HepG2 (cell line): Measurements from ENCODE around the gene FBN3. TPM values are rescaled to one million over a fixed set of nuclear protein-coding genes. Genes with fewer than 3 reads are reported as not detected.

Source experiments
- ATAC-seq: fragments of 200-7000 bp; cut with Tn5 transposase; 3 replicates; pipeline ENCODE4 v1.9.1; 2020; ENCODE audit warnings: mild to moderate bottlenecking, moderate library complexity
- BruUV-seq: library from RNA; stranded (reverse); fragments of 400-500 nt; replicated peaks from 2 replicates; lab custom pipeline; 2021; lab: Mats Ljungman, UMichigan
- CTCF ChIA-PET: fragments of 300-600 bp; formaldehyde crosslinking; extraction: SDS; loops from one replicate; lab custom pipeline; 2021; ENCODE audit warnings: low total read pairs, inconsistent platforms, low intra/inter-chr PET ratio; lab: Yijun Ruan, JAX
- POLR2A ChIA-PET: fragments of 350-600 bp; sonication (Branson Sonifier 250); formaldehyde crosslinking; loops from one replicate; lab custom pipeline; 2020; ENCODE audit warnings: antibody characterized with exemption, inconsistent platforms; lab: Yijun Ruan, JAX
- DNase-seq: peaks from one replicate; pipeline ENCODE4 v3.0.0-alpha.2; 2015; ENCODE audit warnings: low spot score
- FAIRE-seq: peaks from 3 replicates; lab custom pipeline; 2011; peaks lifted over from hg19 to GRCh38; lab: Jason Lieb, UNC
- H2AFZ ChIP-seq: one replicate; pipeline ENCODE4 v1.6.1; 2011; ENCODE audit warnings: low read length, inconsistent platforms
- H3K27ac ChIP-seq: fragments of 300-600 bp; 3 replicates; pipeline ENCODE4 v1.8.0; 2011; ENCODE audit warnings: mixed run types, mild to moderate bottlenecking, mixed read lengths, low read length, inconsistent platforms; ENCODE audit not compliant: insufficient read depth; ENCODE audit errors: extremely low read length
- H3K27me3 ChIP-seq, 2 experiments: fragments of 200-600 bp in 1 of 2; 2 replicates in 1 of 2; 3 replicates in 1 of 2; pipeline versions ENCODE4 v1.6.0 to v1.8.0; 2011; ENCODE audit warnings: low read length in 2 of 2, mild to moderate bottlenecking in 2 of 2, moderate library complexity in 2 of 2, inconsistent platforms in 1 of 2; ENCODE audit not compliant: insufficient read depth in 2 of 2, control insufficient read depth in 1 of 2
- H3K36me3 ChIP-seq, 2 experiments: fragments of 200-600 bp in 1 of 2; replicated peaks in 1 of 2; 2 replicates in 1 of 2; 3 replicates in 1 of 2; pipeline versions ENCODE4 v1.5.1 to v1.8.0; 2011; ENCODE audit warnings: low read length in 2 of 2, inconsistent platforms in 1 of 2; ENCODE audit not compliant: insufficient read depth in 2 of 2, control insufficient read depth in 1 of 2
- H3K4me1 ChIP-seq: 2 replicates; pipeline ENCODE4 v1.5.1; 2012; ENCODE audit warnings: low read length, inconsistent platforms; ENCODE audit not compliant: insufficient read depth
- H3K4me2 ChIP-seq: 2 replicates; pipeline ENCODE4 v1.6.0; 2011; ENCODE audit warnings: low read depth, low read length, inconsistent platforms
- H3K4me3 ChIP-seq, 3 experiments: fragments of 200-600 bp in 1 of 3; sonication (generic), shearing (Covaris generic) in 1 of 3; replicated peaks in 1 of 3; 2 replicates each; pipeline ENCODE4 v1.5.1; 2011 to 2016; ENCODE audit warnings: low read length in 3 of 3, inconsistent platforms in 2 of 3, low read depth in 2 of 3, mild to moderate bottlenecking in 2 of 3, control low read depth in 1 of 3, mixed read lengths in 1 of 3; ENCODE audit not compliant: insufficient read depth in 1 of 3
- H3K79me2 ChIP-seq: one replicate; pipeline ENCODE4 v1.6.1; 2011; ENCODE audit warnings: low read length, inconsistent platforms; ENCODE audit not compliant: insufficient read depth
- H3K9ac ChIP-seq: 2 replicates; pipeline ENCODE4 v1.6.0; 2011; ENCODE audit warnings: mild to moderate bottlenecking, low read depth, low read length, inconsistent platforms; ENCODE audit not compliant: insufficient read depth
- H3K9me3 ChIP-seq: 2 replicates; pipeline ENCODE4 v1.5.1; 2012; ENCODE audit warnings: mild to moderate bottlenecking, low read length
- H4K20me1 ChIP-seq: 2 replicates; pipeline ENCODE4 v1.6.0; 2011; ENCODE audit warnings: inconsistent platforms, mild to moderate bottlenecking, low read length, moderate library complexity; ENCODE audit not compliant: insufficient read depth
- EP300 ChIP-seq, 3 experiments: sonication (generic) in 1 of 3; formaldehyde crosslinking in 1 of 3; IDR thresholded peaks; 2 replicates each; pipeline versions ENCODE4 v1.5.1 to v1.6.1; 2011 to 2020; ENCODE audit warnings: low read depth in 2 of 3, low read length in 2 of 3, borderline replicate concordance in 1 of 3, improper control_type of control experiment in 1 of 3, mild to moderate bottlenecking in 1 of 3, missing genetic modification reagents in 1 of 3, moderate library complexity in 1 of 3
- SRSF4 ChIP-seq: fragments of 200-400 bp; formaldehyde crosslinking; IDR thresholded peaks from one replicate; pipeline ENCODE4 v1.6.1; 2018; ENCODE audit warnings: mild to moderate bottlenecking, low read depth, low read length, moderate library complexity; ENCODE audit not compliant: poor library complexity, severe bottlenecking
- ZNF280B ChIP-seq: sonication (generic); formaldehyde crosslinking; IDR thresholded peaks from 2 replicates; pipeline ENCODE4 v1.5.0; 2020; ENCODE audit warnings: missing genetic modification reagents, mild to moderate bottlenecking, borderline replicate concordance
- ZNF512B ChIP-seq: sonication (generic); formaldehyde crosslinking; IDR thresholded peaks from 2 replicates; pipeline ENCODE4 v1.5.1; 2020; ENCODE audit warnings: missing genetic modification reagents, mild to moderate bottlenecking, borderline replicate concordance
- ZNF839 ChIP-seq: sonication (generic); formaldehyde crosslinking; IDR thresholded peaks from 2 replicates; pipeline ENCODE4 v1.4.0; 2020; ENCODE audit warnings: missing genetic modification reagents, mild to moderate bottlenecking, borderline replicate concordance
- WGBS: methylation state at CpG from one replicate; pipeline ENCODE4 v1.1.6; 2017; ENCODE audit warnings: low lambda C conversion rate; 5-methylcytosine and 5-hydroxymethylcytosine counted together
- in situ Hi-C: cut with HindIII; loops from 2 replicates; pipeline ENCODE4 v1.10.0; 2017; ENCODE audit warnings: low pct_unique_long_range_greater_than_20kb; ENCODE audit not compliant: extremely low pct_ligation_motif_present
- intact Hi-C: fragments of 100-400 bp; cut with micrococcal nuclease; formaldehyde crosslinking; loops from one replicate; pipeline ENCODE4 v1.10.0; 2022; ENCODE audit not compliant: unreplicated experiment
- polyA plus RNA-seq, 8 experiments: library from polyadenylated mRNA; depleted of rRNA in 3 of 8; stranded (reverse) in 7 of 8; unstranded in 1 of 8; fragments of >200 nt; fragmentation: Illumina TruSeq in 4 of 8; extraction: Trizol in 4 of 8; gene quantifications; 2 replicates each; pipeline versions ENCODE4 v1.2.1 to v1.2.3, GENCODE V29; 2011 to 2016; ENCODE audit warnings: low read depth in 4 of 8, missing spikeins in 1 of 8, mixed read lengths in 1 of 8; ENCODE audit not compliant: insufficient read depth in 1 of 8
- total RNA-seq, 5 experiments: library from RNA; depleted of rRNA; stranded (reverse); fragments of >200 nt; fragmentation: Illumina TruSeq; extraction: Trizol; gene quantifications; 2 replicates each; pipeline ENCODE4 v1.2.3, GENCODE V29; 2016; ENCODE audit warnings: low read depth in 1 of 5

Gene FBN3
- total and polyA plus RNA-seq, 2 of the 13 experiments (the other 11 are each of a cell fraction or from before 2014, with no cell fraction given): 0.20 to 1.3 TPM

- BruUV-seq: no TSS peak
- H3K79me2 ChIP-seq: no peaks in the 10 kb centered on the region
- H3K9me3 ChIP-seq: no peaks in the 10 kb centered on the region
- H4K20me1 ChIP-seq: no peaks in the 10 kb centered on the region
- POLR2A ChIA-PET: interaction anchor here (1.2 to 4.0 kb wide), 2 partner anchors 13 to 79 kb away, joined by 3 to 12 read pairs; no protein-coding TSS in a partner anchor
- H3K4me2 ChIP-seq: peak overlapping the region; percentile 50
- H3K4me3 ChIP-seq: no peak overlapping the region; a peak in 1 of 6 replicates
- no peaks in the 10 kb centered on the region for H3K36me3 ChIP-seq
- peaks cover 17% of the 10 kb centered on the region for H3K4me1 ChIP-seq
- intact Hi-C loops: no loop called here
- no peak overlapping the region for H2AFZ ChIP-seq
- FAIRE-seq (no peak), ATAC-seq (peak; percentile 42), DNase-seq (no peak)
- no peaks in the 10 kb centered on the region for H3K27me3 ChIP-seq
- in situ Hi-C loops: no loop called here
- H3K27ac ChIP-seq: no peak overlapping the region
- TF ChIP-seq ZNF280B (no peak), ZNF512B (CRISPR knock-in tag) (0 out of 2 replicates have a peak, but pooled peaks have one; percentile 71), SRSF4 (no peak), EP300 (IDR thresholded peaks at IDR 0.05; ENCODE audit: low read depth in 2 of 2, low read length in 2 of 2) (no peak), EP300 (CRISPR knock-in tag; IDR thresholded peaks at IDR 0.05; ENCODE audit: borderline replicate concordance) (no peak), ZNF839 (no peak)
- WGBS: 6% methylated on average over 6 of the region's 6 CpGs
- no peak overlapping the region for H3K9ac ChIP-seq
- CTCF ChIA-PET: no interaction called here
These were observed 18.6 kb upstream of the FBN3 start for GRCh38 chr19:8167985-8168384.
